ENCODE results near the gene GARIN5A. TPM values are rescaled to one million over a fixed set of nuclear protein-coding genes. Genes with fewer than 3 reads are reported as not detected.

GARIN5A gene
- total RNA-seq, 2 donors from 2014 or later, result 1.0 TPM; not detected in 1

- Histone ChIP-seq H3K4me3 (no peak overlapping the region), H3K9me3 (no peaks in the 10 kb centered on the region), H3K36me3 (replicated peaks in 1 of 2; ENCODE audit: insufficient read depth in 1 of 2, low read depth in 2 of 2) (peaks cover 7 to 9% of the 10 kb centered on the region in 2 donors), H3K27ac (no peak overlapping the region), H3K27me3 (no peaks in the 10 kb centered on the region), H3K4me1 (no peaks in the 10 kb centered on the region)
- ATAC-seq (no peak), DNase-seq (no peak)
- TF ChIP-seq CTCF (IDR thresholded peaks at IDR 0.05) (no peak), POLR2A (IDR thresholded peaks at IDR 0.05) (no peak)
- intact Hi-C loops (cut with DNase I), result no loop called here
- WGBS, 2 donors, result 83 to 87% methylated on average over 10 of the region's 10 CpGs
Observed at GRCh38 chr19:50485284-50485955, 8.8 kb upstream of the GARIN5A start.

- H3K27me3 ChIP-seq, result no peaks in the 10 kb centered on the region
- no peak for ATAC-seq
- intact Hi-C loops (cut with DNase I), result no loop called here
- H3K36me3 ChIP-seq (replicated peaks in 1 of 2; ENCODE audit: insufficient read depth in 1 of 2, low read depth in 2 of 2), result peaks cover 10 to 23% of the 10 kb centered on the region in 2 donors
- no peak for DNase-seq
- H3K4me3 ChIP-seq, result no peak overlapping the region
- TF ChIP-seq CTCF (IDR thresholded peaks at IDR 0.05), result no peak
- no peak for TF ChIP-seq POLR2A (IDR thresholded peaks at IDR 0.05)
- H3K9me3 ChIP-seq, result no peaks in the 10 kb centered on the region
- peaks cover 7% of the 10 kb centered on the region for H3K4me1 ChIP-seq
- WGBS, 2 donors, result 88 to 89% methylated on average over 10 of the region's 10 CpGs
- H3K27ac ChIP-seq, result no peak overlapping the region
Observed at GRCh38 chr19:50482916-50483315, 6.3 kb upstream of the GARIN5A start.

- no peak overlapping the region for H3K4me3 ChIP-seq
- peaks cover 12% of the 10 kb centered on the region for H3K4me1 ChIP-seq
- no peak for ATAC-seq
- no peak overlapping the region for H3K27ac ChIP-seq
- no peaks in the 10 kb centered on the region for H3K27me3 ChIP-seq
- intact Hi-C loops (cut with DNase I), result no loop called here
- no peaks in the 10 kb centered on the region for H3K9me3 ChIP-seq
- WGBS, 2 donors, result 88 to 98% methylated on average over 8 to 15 of the region's 16 CpGs
- DNase-seq, result no peak
- TF ChIP-seq POLR2A (IDR thresholded peaks at IDR 0.05), result no peak
- no peak for TF ChIP-seq CTCF (IDR thresholded peaks at IDR 0.05)
- peaks cover 10 to 23% of the 10 kb centered on the region in 2 donors for H3K36me3 ChIP-seq (replicated peaks in 1 of 2; ENCODE audit: insufficient read depth in 1 of 2, low read depth in 2 of 2)
Observed at GRCh38 chr19:50482271-50482855, 5.7 kb upstream of the GARIN5A start.

GRCh38 chr19:50481351-50482149 lies 4.9 kb upstream of the GARIN5A start:
- no peaks in the 10 kb centered on the region for H3K27me3 ChIP-seq
- H3K36me3 ChIP-seq (replicated peaks in 1 of 2; ENCODE audit: insufficient read depth in 1 of 2, low read depth in 2 of 2), result peaks cover 10 to 23% of the 10 kb centered on the region in 2 donors
- H3K4me3 ChIP-seq, result no peak overlapping the region
- H3K4me1 ChIP-seq, result peaks cover 17% of the 10 kb centered on the region
- H3K9me3 ChIP-seq, result no peaks in the 10 kb centered on the region
- no peak overlapping the region for H3K27ac ChIP-seq
- ATAC-seq, result no peak
- WGBS, 2 donors, result 92 to 94% methylated on average over 10 to 23 of the region's 27 CpGs
- TF ChIP-seq CTCF (IDR thresholded peaks at IDR 0.05) (no peak), POLR2A (IDR thresholded peaks at IDR 0.05) (no peak)
- no peak for DNase-seq
- intact Hi-C loops (cut with DNase I), result no loop called here
